Effector memory CD4-positive, alpha-beta T cell (primary cell): Measurements from ENCODE around the gene RPL14.
"Not testable (repeated sequence)": the region's sequence is repeated elsewhere in the genome, so short reads cannot be mapped to it uniquely, and the experiment has no call there.

Experiments used
- DNase-seq, 3 donors: peaks; one replicate each; pipeline ENCODE4 v3.0.0-alpha.2; 2020
- H3K27ac ChIP-seq: 2 replicates; pipeline ENCODE4 v1.7.0; 2013; ENCODE audit warnings: mild to moderate bottlenecking, low read length, moderate library complexity; ENCODE audit not compliant: insufficient read depth, poor library complexity, severe bottlenecking
- H3K27me3 ChIP-seq: replicated peaks from 2 replicates; pipeline ENCODE4 v1.7.0; 2013; ENCODE audit warnings: mild to moderate bottlenecking, low read length; ENCODE audit not compliant: insufficient read depth, control insufficient read depth, poor library complexity, severe bottlenecking
- H3K36me3 ChIP-seq: 2 replicates; pipeline ENCODE4 v1.7.0; 2013; ENCODE audit warnings: mild to moderate bottlenecking, low read length, moderate library complexity; ENCODE audit not compliant: control insufficient read depth, insufficient read depth
- H3K4me1 ChIP-seq: 2 replicates; pipeline ENCODE4 v1.7.0; 2013; ENCODE audit warnings: low read length, mild to moderate bottlenecking; ENCODE audit not compliant: control insufficient read depth, insufficient read depth, poor library complexity, severe bottlenecking
- H3K4me3 ChIP-seq: 2 replicates; pipeline ENCODE4 v1.7.0; 2013; ENCODE audit warnings: low read length, low read depth, mild to moderate bottlenecking; ENCODE audit not compliant: insufficient read depth, poor library complexity, severe bottlenecking
- H3K9me3 ChIP-seq: 2 replicates; pipeline ENCODE4 v1.7.0; 2013; ENCODE audit warnings: mild to moderate bottlenecking, low read length, moderate library complexity; ENCODE audit not compliant: control insufficient read depth

Gene RPL14

GRCh38 chr3:40461161-40461560 lies 4.0 kb downstream of the RPL14 start:
- H3K9me3 ChIP-seq, result no peaks in the 10 kb centered on the region
- DNase-seq, result no peak
- H3K4me3 ChIP-seq, result no peak overlapping the region
- H3K27me3 ChIP-seq, result no peaks in the 10 kb centered on the region
- no peak overlapping the region for H3K27ac ChIP-seq
- peaks cover 40% of the 10 kb centered on the region for H3K36me3 ChIP-seq
- peaks cover 21% of the 10 kb centered on the region for H3K4me1 ChIP-seq

DNA sequence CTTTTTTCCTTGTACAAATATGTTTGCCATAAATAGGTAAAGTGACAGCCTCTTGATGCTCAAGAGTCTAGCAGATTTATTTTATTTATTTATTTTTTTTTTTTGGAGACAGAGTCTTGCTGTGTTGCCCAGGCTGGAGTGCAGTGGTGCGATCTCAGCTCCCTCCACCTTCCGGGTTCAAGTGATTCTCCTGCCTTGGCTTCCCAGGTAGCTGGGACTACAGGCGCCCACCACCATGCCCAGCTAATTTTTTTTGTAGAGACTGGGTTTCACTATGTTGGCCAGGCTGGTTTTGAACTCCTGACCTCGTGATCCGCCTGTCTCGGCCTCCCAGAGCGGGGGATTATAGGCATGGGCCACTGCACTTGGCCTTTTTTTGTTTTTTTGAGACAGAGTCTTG lies 5.7 kb downstream of the RPL14 start:
- not testable (repeated sequence) for H3K27me3 ChIP-seq, H3K4me3 ChIP-seq, DNase-seq, H3K9me3 ChIP-seq, H3K27ac ChIP-seq
- Histone ChIP-seq H3K36me3 (peaks cover 43% of the 10 kb centered on the region), H3K4me1 (peaks cover 21% of the 10 kb centered on the region)

DNA sequence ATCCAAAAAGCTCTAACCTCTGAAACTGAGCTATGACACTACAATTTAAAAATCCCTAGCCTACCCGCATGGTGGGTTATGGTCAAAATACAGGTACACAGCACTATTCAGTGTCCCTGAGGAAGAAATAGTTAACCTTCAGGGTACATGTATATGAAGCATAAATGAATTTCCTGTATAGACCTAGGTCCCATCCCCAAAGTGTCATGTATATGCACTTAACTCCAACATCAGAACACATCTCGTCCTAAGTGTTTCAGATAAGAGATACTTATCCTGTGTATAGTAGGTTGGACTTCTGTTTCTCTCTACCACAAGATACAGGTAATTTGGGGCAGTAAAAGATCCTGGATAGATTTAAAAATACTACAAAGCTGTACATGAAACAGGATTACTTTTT lies 6.4 kb downstream of the RPL14 start:
- DNase-seq, result no peak
- Histone ChIP-seq H3K36me3 (peaks cover 41% of the 10 kb centered on the region), H3K27ac (no peak overlapping the region)

DNA sequence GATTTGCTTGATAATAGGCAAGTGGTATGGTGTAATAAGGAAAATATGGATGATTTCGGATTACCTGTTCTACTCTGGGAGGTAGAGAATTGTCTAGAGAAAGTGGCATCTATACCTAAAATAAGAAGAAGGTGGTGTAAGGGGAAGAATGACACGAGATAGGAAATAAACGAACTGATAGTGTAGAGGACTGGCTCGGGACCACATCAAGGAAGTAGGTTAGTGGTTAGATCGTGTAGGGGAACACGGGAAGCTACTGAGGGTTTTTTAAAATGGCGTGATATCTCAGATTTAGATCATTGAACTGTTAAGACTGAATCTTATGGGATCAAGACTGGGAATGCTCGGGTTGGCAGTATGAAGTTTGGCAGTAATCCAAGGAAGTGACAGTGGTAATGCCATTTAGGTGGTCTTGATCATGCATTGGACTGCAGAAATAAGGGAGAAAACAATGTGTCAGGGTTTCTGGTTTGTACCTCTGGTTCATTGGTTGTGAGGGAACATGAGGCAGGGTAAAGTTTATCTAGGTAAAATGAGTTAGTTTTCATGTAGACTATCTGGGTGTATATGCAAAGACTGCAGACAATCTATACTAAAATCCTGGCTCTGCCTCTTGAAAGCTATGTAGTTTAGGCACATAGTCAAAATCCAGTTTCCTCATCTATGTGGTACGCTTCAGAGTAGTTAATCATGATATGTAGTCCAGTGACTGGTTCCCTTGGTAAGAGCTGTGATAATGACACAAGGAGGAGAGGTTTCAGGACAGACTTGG lies 7.4 kb downstream of the RPL14 start:
- peaks cover 33% of the 10 kb centered on the region for H3K36me3 ChIP-seq
- H3K27ac ChIP-seq, result peak overlapping the region; percentile 13

More for the DNA sequence above, 6.4 kb downstream of the RPL14 start:
- peaks cover 21% of the 10 kb centered on the region for H3K4me1 ChIP-seq
- no peaks in the 10 kb centered on the region for H3K9me3 ChIP-seq
- no peaks in the 10 kb centered on the region for H3K27me3 ChIP-seq
- H3K4me3 ChIP-seq, result no peak overlapping the region

GRCh38 chr3:40465111-40465407 lies 7.9 kb downstream of the RPL14 start:
- DNase-seq, result no peak
- no peaks in the 10 kb centered on the region for H3K9me3 ChIP-seq
- no peaks in the 10 kb centered on the region for H3K27me3 ChIP-seq
- no peak overlapping the region for H3K27ac ChIP-seq
- no peak overlapping the region for H3K4me3 ChIP-seq
- peaks cover 29% of the 10 kb centered on the region for H3K36me3 ChIP-seq
- H3K4me1 ChIP-seq, result peaks cover 14% of the 10 kb centered on the region

More for the DNA sequence above, 7.4 kb downstream of the RPL14 start:
- peak in 2 of 3 donors; percentile 9 to 30 for DNase-seq
- Histone ChIP-seq H3K4me3 (no peak overlapping the region), H3K9me3 (no peaks in the 10 kb centered on the region), H3K4me1 (peaks cover 14% of the 10 kb centered on the region), H3K27me3 (no peaks in the 10 kb centered on the region)

DNA sequence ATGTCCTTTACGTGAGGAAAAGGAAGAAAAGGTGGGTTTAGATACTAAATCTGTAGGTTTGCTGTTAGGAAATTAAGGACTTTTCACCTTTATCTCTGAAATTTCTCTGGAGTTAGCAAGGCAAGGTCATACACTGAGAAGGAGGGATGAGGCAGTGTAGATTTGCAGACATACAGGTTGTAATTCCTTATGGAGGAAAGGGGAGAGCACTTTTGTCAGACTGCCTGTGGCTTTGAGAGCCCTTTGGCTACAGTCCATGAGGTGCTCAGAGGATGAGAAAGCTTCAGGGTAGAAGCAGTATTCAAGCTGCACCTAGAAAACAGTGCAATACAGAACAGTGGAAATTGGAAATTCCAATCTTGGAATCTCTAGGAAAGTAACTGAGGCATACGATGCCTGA lies 8.3 kb downstream of the RPL14 start:
- H3K4me1 ChIP-seq, result peaks cover 14% of the 10 kb centered on the region
- H3K27me3 ChIP-seq, result no peaks in the 10 kb centered on the region
- DNase-seq, result no peak
- H3K36me3 ChIP-seq, result peaks cover 25% of the 10 kb centered on the region
- H3K4me3 ChIP-seq, result no peak overlapping the region
- no peaks in the 10 kb centered on the region for H3K9me3 ChIP-seq
- no peak overlapping the region for H3K27ac ChIP-seq

- Histone ChIP-seq H3K4me3 (no peak overlapping the region), H3K9me3 (no peaks in the 10 kb centered on the region), H3K27ac (no peak overlapping the region), H3K36me3 (peaks cover 16% of the 10 kb centered on the region), H3K4me1 (peaks cover 14% of the 10 kb centered on the region), H3K27me3 (no peaks in the 10 kb centered on the region)
- DNase-seq, result no peak
Observed at GRCh38 chr3:40468018-40468417, 10.9 kb downstream of the RPL14 start.

GRCh38 chr3:40470701-40471100 lies 13.6 kb downstream of the RPL14 start:
- Histone ChIP-seq H3K27me3 (no peaks in the 10 kb centered on the region), H3K27ac (no peak overlapping the region), H3K9me3 (no peaks in the 10 kb centered on the region), H3K4me1 (no peaks in the 10 kb centered on the region), H3K36me3 (peaks cover 3% of the 10 kb centered on the region), H3K4me3 (no peak overlapping the region)
- no peak for DNase-seq

GRCh38 chr3:40476478-40477470 lies 19.6 kb downstream of the RPL14 start, which contains the start of gene ZNF619:
TSS of gene ZNF619 (plus strand) at chr3:40477122. CDS start at chr3:40477980, 858 bp downstream.
- Histone ChIP-seq H3K4me1 (peaks cover 2% of the 10 kb centered on the region), H3K27ac (peak within 1 kb of the TSS; percentile 63), H3K9me3 (no peaks in the 10 kb centered on the region), H3K4me3 (peak within 1 kb of the TSS; percentile 81), H3K27me3 (no peaks in the 10 kb centered on the region), H3K36me3 (no peaks in the 10 kb centered on the region)
- peak; percentile 19 to 40 (median 33) for DNase-seq

GRCh38 chr3:40477666-40478065 lies 20.5 kb downstream of the RPL14 start:
- no peaks in the 10 kb centered on the region for H3K9me3 ChIP-seq
- H3K4me3 ChIP-seq, result peak overlapping the region; percentile 81
- no peaks in the 10 kb centered on the region for H3K36me3 ChIP-seq
- DNase-seq, result no peak
- H3K4me1 ChIP-seq, result peaks cover 4% of the 10 kb centered on the region
- no peak overlapping the region for H3K27ac ChIP-seq
- no peaks in the 10 kb centered on the region for H3K27me3 ChIP-seq
